Measurements from ENCODE around the gene SLC16A8. TPM values are rescaled to one million over a fixed set of nuclear protein-coding genes. Genes with fewer than 3 reads are reported as not detected.

The SLC16A8 gene, protein sequence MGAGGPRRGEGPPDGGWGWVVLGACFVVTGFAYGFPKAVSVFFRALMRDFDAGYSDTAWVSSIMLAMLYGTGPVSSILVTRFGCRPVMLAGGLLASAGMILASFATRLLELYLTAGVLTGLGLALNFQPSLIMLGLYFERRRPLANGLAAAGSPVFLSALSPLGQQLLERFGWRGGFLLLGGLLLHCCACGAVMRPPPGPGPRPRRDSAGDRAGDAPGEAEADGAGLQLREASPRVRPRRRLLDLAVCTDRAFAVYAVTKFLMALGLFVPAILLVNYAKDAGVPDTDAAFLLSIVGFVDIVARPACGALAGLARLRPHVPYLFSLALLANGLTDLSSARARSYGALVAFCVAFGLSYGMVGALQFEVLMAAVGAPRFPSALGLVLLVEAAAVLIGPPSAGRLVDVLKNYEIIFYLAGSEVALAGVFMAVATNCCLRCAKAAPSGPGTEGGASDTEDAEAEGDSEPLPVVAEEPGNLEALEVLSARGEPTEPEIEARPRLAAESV
- not detected in 2 replicates for total RNA-seq (2014; rRNA removed; shearing (Covaris generic))

DNA sequence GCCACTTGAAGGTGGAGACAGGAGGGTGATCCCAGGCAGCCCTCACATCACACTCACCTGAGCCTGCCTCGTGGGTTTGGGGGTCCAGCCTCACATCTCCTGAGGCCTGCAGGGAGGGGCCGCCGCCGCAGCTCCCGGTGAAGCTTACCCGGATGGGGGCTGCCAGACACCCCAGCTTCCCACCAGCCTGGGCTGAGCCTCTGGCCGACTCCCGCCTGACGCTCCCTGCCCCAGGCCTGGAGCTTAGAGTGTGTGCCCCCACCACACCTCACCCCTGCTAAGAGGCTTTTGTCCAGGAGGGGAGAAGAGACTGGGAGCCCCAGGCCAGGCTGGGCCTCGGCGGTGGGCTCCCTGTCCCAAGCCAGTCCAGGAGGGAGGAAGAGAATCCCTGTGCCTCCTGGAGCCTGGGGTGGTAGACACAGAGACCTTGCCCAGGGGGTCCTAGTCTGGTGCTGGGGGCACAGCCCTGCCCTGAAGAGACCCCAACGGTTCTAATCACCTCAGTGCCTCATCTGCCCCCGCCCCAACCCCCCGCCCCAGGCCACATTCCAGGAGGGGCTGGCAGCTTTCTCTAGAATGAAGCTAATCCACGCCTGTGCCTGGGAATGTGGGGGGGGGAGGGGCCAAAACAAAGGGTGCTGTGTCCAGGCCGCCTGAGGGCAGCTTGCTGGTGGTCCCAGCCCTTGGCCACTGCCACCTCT, at the start of gene SLC16A8:
Gene SLC16A8, minus strand, starts transcription at position 254 of the 701 bp plus-strand sequence. CDS start 1,311 bp downstream, outside the sequence.
- H3K36me3 ChIP-seq (replicated peaks; ENCODE audit: control insufficient read depth, insufficient read depth, low read length), result no peaks in the 10 kb centered on the region
- peaks cover 5% of the 10 kb centered on the region; the same call in 1 of the 2 replicates for H3K27me3 ChIP-seq (ENCODE audit: control insufficient read depth, insufficient read depth, low read length)
- H3K4me3 ChIP-seq (ENCODE audit: insufficient read depth, low read depth, low read length), result no peak within 1 kb of the TSS
- peak; percentile 81 for DNase-seq

DNA sequence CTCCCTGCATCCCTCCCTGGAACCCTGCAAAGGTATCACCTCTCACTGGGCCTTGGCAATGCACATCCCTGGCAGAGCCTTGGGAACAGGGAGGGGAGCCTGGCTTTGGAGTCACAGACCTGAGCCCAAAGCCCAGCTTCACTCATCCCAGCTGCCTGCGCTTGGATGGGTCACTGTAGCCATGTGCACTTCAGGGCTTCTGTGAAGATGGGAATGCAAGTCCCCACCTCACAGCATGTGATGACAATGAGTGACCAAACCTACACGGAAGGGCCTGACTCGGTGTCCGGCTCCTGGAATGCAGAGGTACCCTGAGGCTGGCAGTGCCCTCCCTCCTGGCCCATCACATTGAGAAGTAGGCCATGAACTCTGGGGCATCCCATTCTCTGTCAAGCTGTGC, 49.3 kb upstream of the SLC16A8 start:
- no peaks in the 10 kb centered on the region for H3K27me3 ChIP-seq (ENCODE audit: control insufficient read depth, insufficient read depth, low read length)
- peaks cover 1% of the 10 kb centered on the region for H3K36me3 ChIP-seq (replicated peaks; ENCODE audit: control insufficient read depth, insufficient read depth, low read length)
- no peak overlapping the region for H3K4me3 ChIP-seq (ENCODE audit: insufficient read depth, low read depth, low read length)
- DNase-seq, result peak; percentile 23

DNA sequence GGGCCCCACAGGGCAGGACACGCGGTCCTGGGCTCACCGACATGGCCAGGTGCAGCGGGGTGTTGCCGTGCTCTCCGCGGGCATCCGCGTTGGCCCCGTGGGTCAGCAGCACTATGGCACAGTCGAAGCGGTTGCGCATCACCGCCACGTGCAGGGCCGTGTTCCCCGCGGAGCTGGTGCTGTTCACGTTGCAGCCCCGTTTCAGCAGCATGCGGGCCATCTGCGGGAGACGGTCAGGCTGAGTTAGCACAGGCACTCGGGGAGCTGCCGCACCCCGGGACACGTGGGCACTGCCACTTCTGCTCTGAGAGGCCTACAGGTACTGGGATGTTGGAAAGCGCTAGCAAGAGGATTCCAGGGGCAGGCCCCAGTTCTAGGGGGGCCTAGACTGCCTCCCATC, 48.8 kb upstream of the SLC16A8 start:
- DNase-seq, result peak; percentile 45
- no peaks in the 10 kb centered on the region for H3K27me3 ChIP-seq (ENCODE audit: control insufficient read depth, insufficient read depth, low read length)
- H3K36me3 ChIP-seq (replicated peaks; ENCODE audit: control insufficient read depth, insufficient read depth, low read length), result peaks cover 1% of the 10 kb centered on the region; the same call in 1 of the 2 replicates
- H3K4me3 ChIP-seq (ENCODE audit: insufficient read depth, low read depth, low read length), result no peak overlapping the region

DNA sequence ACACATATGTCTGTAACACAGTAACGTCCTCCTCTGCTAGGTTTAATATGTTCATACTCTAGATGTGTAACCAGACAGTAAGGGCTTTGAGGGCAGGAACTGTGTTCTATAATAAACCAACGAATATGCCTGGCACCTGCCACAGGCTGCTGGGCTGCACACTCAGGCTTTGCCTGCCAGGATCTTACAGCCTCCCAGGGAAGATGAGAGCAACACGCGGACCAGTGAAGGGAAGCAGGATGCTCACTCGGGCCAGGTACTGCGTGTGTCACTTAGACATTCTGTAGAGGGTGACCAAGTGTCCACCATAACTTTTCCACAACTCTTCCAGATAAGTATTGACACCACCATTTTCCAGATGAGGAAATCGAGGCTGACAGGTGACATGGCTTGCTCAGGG, 48.2 kb upstream of the SLC16A8 start:
- H3K27me3 ChIP-seq (ENCODE audit: control insufficient read depth, insufficient read depth, low read length), result no peaks in the 10 kb centered on the region
- no peak for DNase-seq

DNA sequence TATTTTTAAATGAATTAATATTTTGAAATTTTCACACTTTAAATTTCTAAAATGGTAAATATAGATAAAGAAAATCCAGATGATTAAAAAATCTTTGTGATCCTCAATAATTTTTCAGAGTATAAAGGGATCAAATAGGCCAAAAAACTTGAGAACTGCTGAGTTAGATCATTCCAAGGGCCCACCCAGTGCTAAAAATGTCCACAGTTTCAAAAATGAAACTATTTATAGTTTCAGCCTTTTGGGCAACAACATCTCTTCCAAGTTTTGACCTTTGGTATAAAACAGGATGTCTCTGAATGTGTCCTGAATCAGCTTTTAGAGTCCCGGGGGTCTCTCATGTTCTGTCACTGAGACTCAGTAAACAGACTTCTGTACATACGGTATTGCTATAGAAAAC, 47.4 kb upstream of the SLC16A8 start:
- Histone ChIP-seq H3K36me3 (replicated peaks; ENCODE audit: control insufficient read depth, insufficient read depth, low read length) (peaks cover 1% of the 10 kb centered on the region; the same call in 1 of the 2 replicates), H3K4me3 (ENCODE audit: insufficient read depth, low read depth, low read length) (no peak overlapping the region), H3K27me3 (ENCODE audit: control insufficient read depth, insufficient read depth, low read length) (no peaks in the 10 kb centered on the region)

More for the DNA sequence above, 48.2 kb upstream of the SLC16A8 start:
- Histone ChIP-seq H3K36me3 (replicated peaks; ENCODE audit: control insufficient read depth, insufficient read depth, low read length) (peaks cover 1% of the 10 kb centered on the region; the same call in 1 of the 2 replicates), H3K4me3 (ENCODE audit: insufficient read depth, low read depth, low read length) (no peak overlapping the region)

DNA sequence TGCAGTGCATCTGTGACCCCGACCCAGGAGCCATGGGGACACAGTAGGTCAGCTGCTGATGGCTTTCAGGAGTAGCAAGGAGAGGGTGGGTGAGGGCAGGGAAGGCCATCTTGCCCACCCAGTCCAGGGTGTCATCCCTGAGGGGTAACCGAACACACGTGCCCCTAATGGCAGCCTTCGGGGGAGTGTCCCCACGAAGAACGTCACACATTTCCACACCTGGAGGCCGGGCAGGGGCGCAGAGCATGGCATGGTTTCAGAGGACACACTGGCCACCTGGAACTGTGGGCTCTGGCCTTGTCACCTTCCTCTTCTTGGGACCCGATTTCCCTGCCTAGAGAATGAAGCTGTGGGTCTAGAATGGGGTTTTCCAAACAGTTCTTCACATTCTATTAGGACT, 45.9 kb upstream of the SLC16A8 start:
- Histone ChIP-seq H3K36me3 (replicated peaks; ENCODE audit: control insufficient read depth, insufficient read depth, low read length) (no peaks in the 10 kb centered on the region; the same call in none of the 2 replicates), H3K4me3 (ENCODE audit: insufficient read depth, low read depth, low read length) (no peak overlapping the region), H3K27me3 (ENCODE audit: control insufficient read depth, insufficient read depth, low read length) (no peaks in the 10 kb centered on the region)
- peak; percentile 23 for DNase-seq

More for the DNA sequence above, 47.4 kb upstream of the SLC16A8 start:
- no peak for DNase-seq

DNA sequence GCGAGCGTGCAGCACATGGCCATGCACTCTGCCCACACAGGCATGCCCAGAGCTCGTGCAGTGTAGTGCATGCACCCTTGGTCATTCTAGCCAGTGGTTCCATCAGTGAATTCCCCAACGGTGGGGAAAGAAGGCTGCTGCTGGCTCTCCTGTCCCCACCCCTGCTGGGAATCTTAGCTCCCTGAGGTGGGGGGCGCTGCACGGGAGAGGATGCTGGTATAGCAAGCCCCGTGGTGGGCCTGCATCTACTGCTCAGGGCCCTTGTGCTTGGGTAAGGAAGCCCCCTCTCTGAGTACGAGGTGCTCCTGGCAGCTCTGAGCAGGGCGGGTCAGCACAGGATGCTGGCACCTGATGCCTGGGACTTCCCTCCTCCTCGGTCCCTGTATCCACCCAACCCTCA, 45.0 kb upstream of the SLC16A8 start:
- H3K4me3 ChIP-seq (ENCODE audit: insufficient read depth, low read depth, low read length), result no peak overlapping the region
- no peaks in the 10 kb centered on the region for H3K27me3 ChIP-seq (ENCODE audit: control insufficient read depth, insufficient read depth, low read length)
- no peaks in the 10 kb centered on the region; the same call in 1 of the 2 replicates for H3K36me3 ChIP-seq (replicated peaks; ENCODE audit: control insufficient read depth, insufficient read depth, low read length)
- peak; percentile 18 for DNase-seq

DNA sequence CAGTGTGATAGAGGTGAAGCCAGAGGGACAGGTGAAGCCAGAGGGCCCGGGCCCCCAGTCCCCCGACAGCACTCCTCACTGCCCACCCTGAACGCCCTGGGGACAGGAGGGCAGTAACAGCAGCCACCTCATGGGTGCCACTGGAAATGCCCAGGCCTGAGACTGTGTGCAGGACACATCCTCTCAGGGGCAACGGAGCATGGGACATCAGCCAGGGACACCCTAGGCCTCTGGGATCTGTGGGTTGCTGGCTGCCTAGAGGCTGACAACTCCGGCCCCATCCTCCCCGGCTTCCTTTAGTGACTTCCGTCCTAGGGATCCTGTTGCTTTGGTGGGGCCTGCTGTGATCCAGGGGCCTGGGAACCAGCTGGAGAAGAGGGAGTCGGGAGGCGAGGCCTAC, 43.9 kb upstream of the SLC16A8 start:
- H3K36me3 ChIP-seq (replicated peaks; ENCODE audit: control insufficient read depth, insufficient read depth, low read length), result no peaks in the 10 kb centered on the region; the same call in 1 of the 2 replicates
- no peak for DNase-seq
- H3K27me3 ChIP-seq (ENCODE audit: control insufficient read depth, insufficient read depth, low read length), result no peaks in the 10 kb centered on the region
- H3K4me3 ChIP-seq (ENCODE audit: insufficient read depth, low read depth, low read length), result no peak overlapping the region

DNA sequence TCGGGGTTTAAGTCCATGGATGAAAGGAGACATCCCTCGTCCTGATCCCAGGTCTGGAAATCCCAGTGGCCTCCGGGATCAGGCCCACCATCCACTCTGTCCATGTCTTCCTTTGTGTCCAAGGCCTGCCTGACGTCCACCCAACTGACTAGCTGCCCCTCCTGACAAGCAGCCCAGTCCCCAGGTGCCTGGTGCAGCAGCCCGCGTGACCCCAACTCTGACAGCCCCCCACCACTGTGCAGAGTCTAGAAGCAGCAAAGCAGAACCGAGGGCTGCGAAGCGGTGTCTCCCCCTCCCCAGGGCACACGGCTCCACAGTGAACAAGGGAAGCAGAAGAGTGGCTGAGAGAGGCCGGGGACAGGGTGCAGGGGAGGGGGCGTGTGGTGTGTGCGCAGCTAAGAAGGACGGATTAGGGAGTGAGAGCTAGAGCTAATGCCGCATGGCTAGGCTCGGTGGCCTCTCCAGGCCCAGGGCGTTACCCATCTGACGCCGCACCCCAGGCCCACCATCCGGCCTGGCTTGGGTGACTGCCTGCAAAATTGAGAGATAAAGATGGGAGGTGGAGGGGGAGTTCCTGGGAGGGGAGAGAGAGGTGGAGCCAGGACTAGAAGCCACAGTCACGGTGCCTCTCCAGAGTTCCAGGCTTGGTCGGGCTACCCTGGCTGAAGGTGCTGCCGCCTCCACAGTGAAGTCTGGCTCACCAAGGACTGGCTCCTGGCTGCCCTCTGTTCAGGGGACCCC, 43.1 kb upstream of the SLC16A8 start:
- peak; percentile 52 for DNase-seq
- Histone ChIP-seq H3K36me3 (replicated peaks; ENCODE audit: control insufficient read depth, insufficient read depth, low read length) (no peaks in the 10 kb centered on the region; the same call in 1 of the 2 replicates), H3K27me3 (ENCODE audit: control insufficient read depth, insufficient read depth, low read length) (no peaks in the 10 kb centered on the region), H3K4me3 (ENCODE audit: insufficient read depth, low read depth, low read length) (no peak overlapping the region)

DNA sequence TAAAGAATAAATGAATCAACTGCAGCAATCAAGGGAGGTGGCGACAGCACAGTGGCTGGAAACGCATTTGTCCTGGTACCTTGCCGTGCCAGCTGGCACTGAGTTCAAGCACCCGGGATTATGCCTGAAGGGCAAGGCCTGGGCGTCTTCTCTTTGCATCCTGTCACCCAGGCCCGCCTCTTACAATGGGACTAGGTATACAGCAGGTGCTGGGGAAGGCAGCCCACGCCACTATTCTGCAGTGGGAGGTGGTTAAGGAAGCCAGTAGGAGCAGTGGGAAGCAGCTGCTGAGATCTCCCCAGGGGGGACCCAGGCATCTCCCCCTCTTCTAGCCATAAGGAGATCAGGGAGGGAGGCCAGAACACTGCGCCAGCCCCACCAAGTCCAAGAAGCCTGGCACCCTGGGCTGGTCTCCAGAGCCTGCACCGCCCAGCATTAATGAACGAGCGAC, 41.8 kb upstream of the SLC16A8 start:
- no peak for DNase-seq
- Histone ChIP-seq H3K36me3 (replicated peaks; ENCODE audit: control insufficient read depth, insufficient read depth, low read length) (no peaks in the 10 kb centered on the region; the same call in 1 of the 2 replicates), H3K27me3 (ENCODE audit: control insufficient read depth, insufficient read depth, low read length) (no peaks in the 10 kb centered on the region), H3K4me3 (ENCODE audit: insufficient read depth, low read depth, low read length) (no peak overlapping the region)

DNA sequence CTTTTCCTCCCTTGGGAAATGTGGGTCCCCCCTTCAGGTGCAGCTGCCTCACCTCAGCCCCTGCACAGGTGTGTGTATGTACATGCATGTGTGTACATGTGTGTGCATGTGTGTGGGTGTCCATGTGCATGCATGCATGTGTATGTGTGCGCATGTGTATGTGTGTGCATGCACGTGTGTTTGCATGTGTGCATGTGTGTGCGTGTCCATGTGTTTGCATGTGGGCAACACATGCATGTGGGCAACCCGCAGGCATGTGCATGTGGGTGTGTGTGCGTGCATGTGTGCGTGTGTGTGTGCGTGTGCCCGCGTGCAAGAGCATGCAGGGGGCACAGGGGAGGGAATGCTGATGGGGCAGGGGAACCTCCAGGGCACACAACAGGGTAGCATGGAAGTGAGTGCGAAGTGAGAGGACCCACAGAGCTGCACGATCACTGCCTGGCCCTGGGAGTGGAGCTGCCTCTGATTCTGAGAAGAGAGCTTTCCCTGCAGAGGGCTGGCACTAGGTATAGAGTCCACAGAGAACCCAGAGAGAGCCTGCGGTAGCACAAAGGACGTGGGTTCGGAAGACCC, 41.1 kb upstream of the SLC16A8 start:
- no peak overlapping the region for H3K4me3 ChIP-seq (ENCODE audit: insufficient read depth, low read depth, low read length)
- no peaks in the 10 kb centered on the region for H3K27me3 ChIP-seq (ENCODE audit: control insufficient read depth, insufficient read depth, low read length)
- no peaks in the 10 kb centered on the region; the same call in 1 of the 2 replicates for H3K36me3 ChIP-seq (replicated peaks; ENCODE audit: control insufficient read depth, insufficient read depth, low read length)
- no peak for DNase-seq

DNA sequence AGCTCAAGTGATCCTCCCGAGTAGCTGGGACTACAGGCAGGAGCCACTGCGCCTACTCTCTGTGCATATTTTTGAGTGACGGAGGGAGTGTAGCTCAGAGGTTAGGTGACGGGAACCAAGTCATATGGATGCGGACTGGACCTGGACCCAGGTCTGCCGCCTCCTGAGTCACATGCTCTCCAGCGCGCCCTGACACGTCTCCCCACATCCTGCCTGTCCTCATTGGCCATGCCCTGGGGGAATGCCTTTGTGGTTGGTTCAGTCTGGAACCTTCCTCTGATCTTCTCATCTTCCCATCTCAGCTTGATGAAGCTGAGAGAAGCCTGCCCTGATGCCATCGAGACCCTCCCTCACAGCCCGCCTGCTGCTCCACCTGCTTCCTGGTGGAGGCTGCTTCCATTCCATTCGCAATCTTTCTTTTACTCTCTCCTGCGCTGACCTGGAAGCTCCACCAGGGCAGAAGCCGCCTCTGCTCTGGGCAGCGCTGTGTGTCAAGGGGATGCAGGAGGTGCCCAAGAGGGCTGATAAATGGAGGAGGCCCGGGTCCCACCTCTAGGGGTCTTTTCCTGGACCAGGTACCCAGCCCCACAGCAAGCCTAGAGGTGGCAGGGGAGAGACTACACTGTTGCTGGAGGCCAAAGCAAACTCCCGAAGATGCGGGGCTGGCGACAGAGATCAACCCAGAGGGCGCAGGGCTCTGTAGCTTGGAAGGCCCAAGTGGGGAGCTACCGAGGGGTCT, 40.4 kb upstream of the SLC16A8 start:
- peak; percentile 82 for DNase-seq
- Histone ChIP-seq H3K27me3 (ENCODE audit: control insufficient read depth, insufficient read depth, low read length) (no peaks in the 10 kb centered on the region), H3K36me3 (replicated peaks; ENCODE audit: control insufficient read depth, insufficient read depth, low read length) (no peaks in the 10 kb centered on the region; the same call in 1 of the 2 replicates), H3K4me3 (ENCODE audit: insufficient read depth, low read depth, low read length) (no peak overlapping the region)

DNA sequence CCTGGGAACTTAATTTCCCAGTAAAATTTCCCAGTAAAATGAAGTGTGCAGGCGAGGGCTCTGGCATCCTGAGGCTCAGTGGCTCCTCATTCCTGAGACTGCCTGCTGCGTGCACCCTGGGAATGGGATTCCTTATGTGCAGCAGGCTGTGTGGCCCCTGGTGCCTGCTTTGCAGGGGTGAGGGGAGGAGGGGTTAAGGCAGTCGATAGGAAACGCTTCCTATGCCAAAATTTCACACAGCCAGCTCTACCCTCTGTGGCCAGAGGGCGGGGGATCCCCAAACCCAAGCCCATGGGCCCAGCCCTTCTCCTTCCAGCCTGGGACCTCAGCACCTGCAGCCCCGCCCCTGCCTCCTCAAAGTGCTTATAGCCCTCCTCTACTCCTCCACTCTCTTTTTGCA, 38.6 kb upstream of the SLC16A8 start:
- no peaks in the 10 kb centered on the region for H3K27me3 ChIP-seq (ENCODE audit: control insufficient read depth, insufficient read depth, low read length)
- no peak overlapping the region for H3K4me3 ChIP-seq (ENCODE audit: insufficient read depth, low read depth, low read length)
- peak; percentile 67 for DNase-seq
- no peaks in the 10 kb centered on the region; the same call in 1 of the 2 replicates for H3K36me3 ChIP-seq (replicated peaks; ENCODE audit: control insufficient read depth, insufficient read depth, low read length)

All from H7 (cell line).